Measurements from ENCODE around the gene P2RY10.
"Not testable (repeated sequence)": the region's sequence is repeated elsewhere in the genome, so short reads cannot be mapped to it uniquely, and the experiment has no call there.

P2RY10 gene

GRCh38 chrX:78960888-78961287, 15.7 kb downstream of the P2RY10 start:
- H3K4me1 ChIP-seq (ENCODE audit: control insufficient read depth, insufficient read depth, low read length), result no peaks in the 10 kb centered on the region
- no peaks in the 10 kb centered on the region for H3K27me3 ChIP-seq (ENCODE audit: control insufficient read depth, insufficient read depth, low read length)
- H3K9ac ChIP-seq (ENCODE audit: low read length), result no peak overlapping the region
- no peak overlapping the region for H3K27ac ChIP-seq (ENCODE audit: low read depth, low read length)
- no peak overlapping the region for H3K4me3 ChIP-seq (ENCODE audit: low read length)
- H3K36me3 ChIP-seq (ENCODE audit: control insufficient read depth, insufficient read depth, low read length), result no peaks in the 10 kb centered on the region

DNA sequence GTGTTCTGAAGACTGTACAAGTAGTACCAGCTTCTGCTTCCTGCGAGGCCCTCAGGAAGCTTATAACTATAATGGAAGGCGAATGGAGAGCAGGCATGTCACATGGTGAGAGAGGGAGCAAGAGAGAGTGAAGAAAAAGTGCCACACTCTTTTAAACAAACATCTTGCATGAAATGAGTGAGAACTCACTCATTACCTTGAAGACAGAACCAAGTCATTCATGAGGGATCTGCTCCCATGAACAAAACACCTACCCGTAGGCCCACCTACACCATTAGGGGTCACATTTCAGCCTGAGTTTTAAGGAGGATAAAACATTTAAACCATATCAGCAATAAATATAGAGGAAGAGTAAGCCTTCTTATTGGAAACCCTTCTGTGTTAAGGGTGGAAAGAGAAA, 19.4 kb downstream of the P2RY10 start:
- H3K4me3 ChIP-seq (ENCODE audit: low read length), result no peak overlapping the region
- no peak overlapping the region for H3K27ac ChIP-seq (ENCODE audit: low read depth, low read length)
- H3K4me1 ChIP-seq (ENCODE audit: control insufficient read depth, insufficient read depth, low read length), result no peaks in the 10 kb centered on the region
- H3K36me3 ChIP-seq (ENCODE audit: control insufficient read depth, insufficient read depth, low read length), result no peaks in the 10 kb centered on the region
- no peaks in the 10 kb centered on the region for H3K27me3 ChIP-seq (ENCODE audit: control insufficient read depth, insufficient read depth, low read length)
- no peak overlapping the region for H3K9ac ChIP-seq (ENCODE audit: low read length)

DNA sequence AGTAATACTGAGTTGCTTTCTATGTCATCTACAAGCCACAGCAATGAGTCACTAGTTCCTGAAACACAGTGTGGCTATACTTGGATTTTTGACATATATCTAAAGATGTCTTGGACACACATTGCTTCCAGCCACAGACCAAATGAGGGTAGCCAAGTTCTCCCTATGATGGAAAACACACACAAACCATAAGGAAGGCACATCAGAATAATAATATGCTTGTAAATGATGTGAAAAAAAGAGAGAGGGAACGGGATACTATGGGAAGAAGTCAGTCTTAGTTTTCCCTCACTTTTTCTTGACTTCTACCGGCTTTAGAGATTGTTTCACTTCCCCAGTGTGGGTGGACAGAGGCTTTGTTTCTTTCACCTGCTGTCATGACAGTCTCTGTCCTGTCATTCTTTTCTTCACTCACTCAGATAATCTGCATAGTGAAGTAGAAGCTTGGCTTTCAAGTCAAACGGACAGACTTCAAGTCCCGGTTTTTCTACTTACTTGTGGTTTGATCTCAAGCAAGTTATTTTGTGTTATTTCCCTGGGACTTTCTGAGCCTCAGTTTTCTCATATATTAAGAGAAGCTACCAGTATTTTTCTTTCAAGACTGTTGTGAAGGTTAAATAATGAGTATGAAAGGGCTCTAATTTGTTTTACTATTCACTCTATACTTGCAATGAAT, 34.7 kb downstream of the P2RY10 start:
- Histone ChIP-seq H3K4me3 (ENCODE audit: low read length) (no peak overlapping the region), H3K4me1 (ENCODE audit: control insufficient read depth, insufficient read depth, low read length) (no peaks in the 10 kb centered on the region), H3K36me3 (ENCODE audit: control insufficient read depth, insufficient read depth, low read length) (no peaks in the 10 kb centered on the region), H3K27me3 (ENCODE audit: control insufficient read depth, insufficient read depth, low read length) (no peaks in the 10 kb centered on the region), H3K27ac (ENCODE audit: low read depth, low read length) (no peak overlapping the region), H3K9ac (ENCODE audit: low read length) (no peak overlapping the region)

DNA sequence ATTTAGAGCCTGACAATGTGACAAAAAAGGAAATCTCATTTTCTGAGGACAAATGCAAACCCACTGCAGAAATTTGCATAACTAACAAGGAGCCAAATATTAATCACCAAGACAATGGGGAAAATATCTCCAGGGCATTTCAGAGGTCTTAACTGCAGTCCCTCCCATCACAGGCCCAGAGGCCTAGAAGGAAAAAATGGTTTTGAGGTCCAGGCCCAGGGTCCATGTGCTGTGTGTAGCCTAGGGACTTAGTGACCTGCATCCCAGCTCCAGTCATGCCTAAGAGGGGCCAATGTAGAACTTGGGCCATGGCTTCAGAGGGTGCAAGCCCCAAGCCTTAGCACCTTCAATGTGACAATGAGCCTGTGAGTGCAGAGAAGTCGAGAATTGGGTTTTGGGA, 44.2 kb downstream of the P2RY10 start:
- Histone ChIP-seq H3K4me3 (ENCODE audit: low read length) (no peak overlapping the region), H3K9ac (ENCODE audit: low read length) (no peak overlapping the region), H3K27me3 (ENCODE audit: control insufficient read depth, insufficient read depth, low read length) (no peaks in the 10 kb centered on the region), H3K4me1 (ENCODE audit: control insufficient read depth, insufficient read depth, low read length) (no peaks in the 10 kb centered on the region), H3K27ac (ENCODE audit: low read depth, low read length) (no peak overlapping the region), H3K36me3 (ENCODE audit: control insufficient read depth, insufficient read depth, low read length) (no peaks in the 10 kb centered on the region)

DNA sequence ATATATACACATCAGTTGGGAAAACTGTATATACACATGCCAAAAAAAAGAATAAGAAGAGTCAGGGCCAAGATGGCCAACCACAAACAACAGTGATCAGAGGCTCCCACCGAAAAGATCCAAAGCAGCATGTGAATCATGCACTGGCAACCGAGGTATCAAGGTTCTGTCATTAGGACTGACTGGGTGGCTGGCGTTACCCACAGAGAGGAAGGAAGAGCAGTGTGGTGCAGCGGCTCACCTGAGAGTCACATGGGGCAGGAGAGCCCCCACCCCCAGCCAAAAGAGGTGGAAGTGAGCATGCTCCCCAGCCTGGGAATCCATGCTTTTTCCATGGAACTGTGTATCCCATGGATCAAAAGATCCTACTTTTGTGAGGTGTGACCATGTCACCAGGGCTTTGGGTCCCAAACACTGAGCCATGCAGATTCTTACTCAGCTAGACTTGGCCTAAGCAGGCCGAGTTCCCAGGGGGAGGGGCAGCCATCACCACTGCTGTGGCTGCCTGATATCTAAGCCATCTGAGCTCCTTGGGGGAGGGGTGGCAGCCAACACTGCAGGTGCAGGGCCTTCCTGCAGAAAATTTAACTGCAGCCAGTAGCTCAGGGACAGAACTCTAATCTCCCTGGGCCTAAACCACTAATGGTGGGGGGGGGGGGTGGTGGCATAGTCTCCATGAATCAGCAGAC, 52.8 kb downstream of the P2RY10 start:
- Histone ChIP-seq H3K36me3 (ENCODE audit: control insufficient read depth, insufficient read depth, low read length) (no peaks in the 10 kb centered on the region), H3K4me1 (ENCODE audit: control insufficient read depth, insufficient read depth, low read length) (no peaks in the 10 kb centered on the region), H3K9ac (ENCODE audit: low read length) (no peak overlapping the region), H3K27me3 (ENCODE audit: control insufficient read depth, insufficient read depth, low read length) (no peaks in the 10 kb centered on the region), H3K27ac (ENCODE audit: low read depth, low read length) (no peak overlapping the region), H3K4me3 (ENCODE audit: low read length) (no peak overlapping the region)

- not testable (repeated sequence) for H3K4me1 ChIP-seq (ENCODE audit: control insufficient read depth, insufficient read depth, low read length); H3K27me3 ChIP-seq (ENCODE audit: control insufficient read depth, insufficient read depth, low read length); H3K9ac ChIP-seq (ENCODE audit: low read length); H3K27ac ChIP-seq (ENCODE audit: low read depth, low read length); H3K4me3 ChIP-seq (ENCODE audit: low read length); H3K36me3 ChIP-seq (ENCODE audit: control insufficient read depth, insufficient read depth, low read length)
These were observed 62.3 kb downstream of the P2RY10 start for GRCh38 chrX:79007540-79007939.
